CD14-positive monocyte (primary cell): ENCODE results near the gene GCNA. TPM values are rescaled to one million over a fixed set of nuclear protein-coding genes. Genes with fewer than 3 reads are reported as not detected.

ENCODE experiments used
- DNase-seq, 3 donors: peaks; one replicate each; pipeline ENCODE4 v3.0.0-alpha.2; 2011 to 2022
- H2AFZ ChIP-seq: 2 replicates; pipeline ENCODE4 v1.6.0; 2012; ENCODE audit warnings: mild to moderate bottlenecking, low read depth, low read length, inconsistent platforms; ENCODE audit not compliant: insufficient read depth, poor library complexity, severe bottlenecking
- H3K27ac ChIP-seq, 2 donors: 1 replicate in 1 of 2; 2 replicates in 1 of 2; pipeline ENCODE4 v1.5.1; 2012 to 2013; ENCODE audit warnings: low read length in 2 of 2, control low read depth in 1 of 2, inconsistent platforms in 1 of 2, low read depth in 1 of 2, mild to moderate bottlenecking in 1 of 2
- H3K27me3 ChIP-seq, 2 donors: one replicate each; pipeline versions ENCODE4 v1.6.0 to v1.6.1; 2011 to 2013; ENCODE audit warnings: low read length in 2 of 2; ENCODE audit not compliant: control insufficient read depth in 2 of 2, insufficient read depth in 2 of 2
- H3K36me3 ChIP-seq, 2 donors: replicated peaks in 1 of 2; 1 replicate in 1 of 2; 2 replicates in 1 of 2; pipeline versions ENCODE4 v1.5.1 to v1.6.1; 2012 to 2013; ENCODE audit warnings: low read length in 2 of 2, control low read depth in 1 of 2, inconsistent platforms in 1 of 2, mild to moderate bottlenecking in 1 of 2; ENCODE audit not compliant: insufficient read depth in 2 of 2, control insufficient read depth in 1 of 2
- H3K4me1 ChIP-seq, 2 donors: 1 replicate in 1 of 2; 2 replicates in 1 of 2; pipeline versions ENCODE4 v1.5.1 to v1.6.1; 2012 to 2013; ENCODE audit warnings: low read length in 2 of 2, control low read depth in 1 of 2, inconsistent platforms in 1 of 2, mild to moderate bottlenecking in 1 of 2, moderate library complexity in 1 of 2; ENCODE audit not compliant: insufficient read depth in 2 of 2, control insufficient read depth in 1 of 2
- H3K4me2 ChIP-seq: replicated peaks from 2 replicates; pipeline ENCODE3; 2012; ENCODE audit warnings: low read length, moderate library complexity, mild to moderate bottlenecking; ENCODE audit not compliant: poor library complexity, severe bottlenecking; ENCODE audit errors: extremely low read depth
- H3K4me3 ChIP-seq, 3 experiments: fragments of 200-600 bp in 1 of 3; sonication (generic) in 1 of 3; replicated peaks in 1 of 3; 1 replicate in 2 of 3; 2 replicates in 1 of 3; pipeline ENCODE4 v1.5.1; 2011 to 2013; ENCODE audit warnings: low read length in 3 of 3, mild to moderate bottlenecking in 3 of 3, control low read depth in 2 of 3, low read depth in 2 of 3, inconsistent platforms in 1 of 3, moderate library complexity in 1 of 3
- H3K79me2 ChIP-seq: 2 replicates; pipeline ENCODE4 v1.6.0; 2012; ENCODE audit warnings: mild to moderate bottlenecking, control low read depth, inconsistent platforms, low read length, moderate library complexity; ENCODE audit not compliant: insufficient read depth
- H3K9ac ChIP-seq: 2 replicates; pipeline ENCODE4 v1.6.0; 2017; ENCODE audit warnings: low read length, mild to moderate bottlenecking; ENCODE audit not compliant: insufficient read depth, poor library complexity, severe bottlenecking
- H3K9me3 ChIP-seq, 2 donors: replicated peaks in 1 of 2; 1 replicate in 1 of 2; 2 replicates in 1 of 2; pipeline versions ENCODE4 v1.5.1 to v1.6.1; 2012 to 2013; ENCODE audit warnings: low read length in 2 of 2, control low read depth in 1 of 2; ENCODE audit not compliant: control insufficient read depth in 1 of 2, insufficient read depth in 1 of 2
- H4K20me1 ChIP-seq: 2 replicates; pipeline ENCODE4 v1.6.0; 2012; ENCODE audit warnings: mild to moderate bottlenecking, low read length, control low read depth, moderate library complexity; ENCODE audit not compliant: insufficient read depth
- H3K27ac Mint-ChIP-seq, 7 donors: one replicate each; pipeline ENCODE4 v1.8.0; 2020; ENCODE audit warnings: mild to moderate bottlenecking in 7 of 7, mixed read lengths in 7 of 7, moderate library complexity in 6 of 7, inconsistent platforms in 2 of 7
- H3K27me3 Mint-ChIP-seq, 3 donors: one replicate each; pipeline ENCODE4 v1.8.0; 2021 to 2022; ENCODE audit warnings: low read depth in 3 of 3, mild to moderate bottlenecking in 3 of 3, mixed read lengths in 3 of 3, moderate library complexity in 3 of 3, inconsistent platforms in 1 of 3
- H3K36me3 Mint-ChIP-seq, 2 donors: one replicate each; pipeline ENCODE4 v1.8.0; 2020; ENCODE audit warnings: mixed read lengths in 2 of 2, inconsistent platforms in 1 of 2, mild to moderate bottlenecking in 1 of 2
- H3K4me1 Mint-ChIP-seq: one replicate; pipeline ENCODE4 v1.8.0; 2020; ENCODE audit warnings: mild to moderate bottlenecking, mixed read lengths
- H3K4me3 Mint-ChIP-seq, 2 donors: one replicate each; pipeline ENCODE4 v1.8.0; 2020; ENCODE audit warnings: mild to moderate bottlenecking in 2 of 2, mixed read lengths in 2 of 2, moderate library complexity in 1 of 2
- H3K9me3 Mint-ChIP-seq, 7 donors: one replicate each; pipeline ENCODE4 v1.8.0; 2020 to 2022; ENCODE audit warnings: mixed read lengths in 7 of 7, mild to moderate bottlenecking in 6 of 7, moderate library complexity in 6 of 7, inconsistent platforms in 2 of 7
- WGBS: methylation state at CpG from one replicate; pipeline ENCODE4 v1.1.5; 2013; ENCODE audit warnings: missing lambda C conversion rate; ENCODE audit not compliant: insufficient coverage; 5-methylcytosine and 5-hydroxymethylcytosine counted together
- intact Hi-C, 2 donors: fragments of 100-400 bp; cut with micrococcal nuclease; formaldehyde crosslinking; loops; one replicate each; pipeline versions ENCODE4 v1.15.0 to v1.15.1; 2023
- polyA plus RNA-seq, 3 donors: library from polyadenylated mRNA; depleted of rRNA in 1 of 3; unstranded in 2 of 3; stranded (reverse) in 1 of 3; fragments of 300-500 nt in 2 of 3; fragments of >200 nt in 1 of 3; fragmentation: Illumina TruSeq in 2 of 3; gene quantifications; 1 replicate in 2 of 3; 2 replicates in 1 of 3; pipeline ENCODE4 v1.2.3, GENCODE V29; 2012 to 2021
- TF ChIP-seq, protein P1 (sequence below): fragments of 200-600 bp; IDR thresholded peaks from one replicate; pipeline ENCODE4 v1.8.0; 2022; ENCODE audit warnings: antibody characterized with exemption, mild to moderate bottlenecking

The GCNA gene
- polyA plus RNA-seq, 3 donors = 0.26 to 4.7 (median 0.27) TPM

DNA sequence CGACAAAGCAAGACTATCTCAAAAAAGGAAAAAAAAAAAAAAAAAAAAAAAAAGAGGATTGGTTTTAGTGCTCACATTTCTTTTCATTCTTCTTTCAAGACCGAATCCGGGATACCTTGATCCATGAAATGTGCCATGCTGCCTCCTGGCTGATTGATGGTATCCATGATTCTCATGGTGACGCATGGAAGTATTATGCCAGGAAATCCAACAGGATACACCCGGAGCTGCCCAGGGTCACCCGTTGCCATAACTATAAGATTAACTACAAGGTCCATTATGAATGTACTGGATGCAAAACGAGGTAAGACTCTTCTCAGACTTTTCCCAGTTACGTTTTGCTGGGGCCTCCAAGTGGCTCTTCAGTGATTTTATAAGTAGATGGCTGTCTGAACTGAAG lies 34.0 kb downstream of the GCNA start:
- Histone ChIP-seq H3K4me2 (no peak overlapping the region), H3K9ac (no peak overlapping the region), H3K27ac (no peak overlapping the region), H3K36me3 (peaks cover 39 to 64% of the 10 kb centered on the region in 2 donors), H3K9me3 (no peaks in the 10 kb centered on the region), H3K4me3 (no peak overlapping the region), H4K20me1 (no peaks in the 10 kb centered on the region), H3K4me1 (no peaks in the 10 kb centered on the region), H3K79me2 (no peaks in the 10 kb centered on the region), H2AFZ (no peak overlapping the region), H3K27me3 (no peaks in the 10 kb centered on the region)
- TF ChIP-seq, protein P1, sequence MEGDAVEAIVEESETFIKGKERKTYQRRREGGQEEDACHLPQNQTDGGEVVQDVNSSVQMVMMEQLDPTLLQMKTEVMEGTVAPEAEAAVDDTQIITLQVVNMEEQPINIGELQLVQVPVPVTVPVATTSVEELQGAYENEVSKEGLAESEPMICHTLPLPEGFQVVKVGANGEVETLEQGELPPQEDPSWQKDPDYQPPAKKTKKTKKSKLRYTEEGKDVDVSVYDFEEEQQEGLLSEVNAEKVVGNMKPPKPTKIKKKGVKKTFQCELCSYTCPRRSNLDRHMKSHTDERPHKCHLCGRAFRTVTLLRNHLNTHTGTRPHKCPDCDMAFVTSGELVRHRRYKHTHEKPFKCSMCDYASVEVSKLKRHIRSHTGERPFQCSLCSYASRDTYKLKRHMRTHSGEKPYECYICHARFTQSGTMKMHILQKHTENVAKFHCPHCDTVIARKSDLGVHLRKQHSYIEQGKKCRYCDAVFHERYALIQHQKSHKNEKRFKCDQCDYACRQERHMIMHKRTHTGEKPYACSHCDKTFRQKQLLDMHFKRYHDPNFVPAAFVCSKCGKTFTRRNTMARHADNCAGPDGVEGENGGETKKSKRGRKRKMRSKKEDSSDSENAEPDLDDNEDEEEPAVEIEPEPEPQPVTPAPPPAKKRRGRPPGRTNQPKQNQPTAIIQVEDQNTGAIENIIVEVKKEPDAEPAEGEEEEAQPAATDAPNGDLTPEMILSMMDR = no peak
- WGBS = no CpG with 5 or more reads among the region's 8 CpGs
- Mint-ChIP-seq H3K27ac (peak overlapping the region in 1 of 7 donors; percentile 46), H3K36me3 (peaks cover 68 to 69% of the 10 kb centered on the region in 2 donors), H3K4me3 (no peak overlapping the region), H3K27me3 (peaks cover 0 to 7% (median 2%) of the 10 kb centered on the region in 3 donors), H3K9me3 (no peaks in the 10 kb centered on the region), H3K4me1 (no peaks in the 10 kb centered on the region)
- intact Hi-C loops = no loop called here
- no peak for DNase-seq

DNA sequence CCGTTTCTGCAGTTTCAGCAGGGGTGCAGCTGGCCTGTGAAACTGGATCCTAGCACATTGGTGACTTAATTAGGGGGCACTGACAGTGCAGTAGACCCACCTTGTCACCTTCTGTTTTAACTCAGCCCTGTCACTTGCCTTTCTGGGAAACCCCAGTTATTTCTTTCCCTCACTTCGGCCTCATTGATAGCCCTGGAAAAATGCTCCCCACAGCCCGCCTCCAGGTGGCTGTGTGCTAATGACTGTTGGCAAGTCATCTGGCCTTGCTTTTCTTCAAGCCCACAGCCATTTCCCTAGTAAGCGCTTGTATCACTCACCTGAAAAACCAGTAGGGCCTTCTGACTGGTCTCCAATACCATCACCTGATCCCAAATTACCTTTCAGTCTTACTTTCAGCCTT lies 36.8 kb downstream of the GCNA start:
- Mint-ChIP-seq H3K9me3 (peaks cover 0 to under 1% (median 0%) of the 10 kb centered on the region in 7 donors), H3K27ac (no peak overlapping the region), H3K4me3 (no peak overlapping the region), H3K36me3 (peaks cover 41 to 44% of the 10 kb centered on the region in 2 donors), H3K27me3 (peaks cover 0 to 3% (median 2%) of the 10 kb centered on the region in 3 donors), H3K4me1 (peaks cover 16% of the 10 kb centered on the region)
- H2AFZ ChIP-seq = no peak overlapping the region
- TF ChIP-seq, protein P1 = no peak
- peaks cover 12 to 14% of the 10 kb centered on the region in 2 donors for H3K4me1 ChIP-seq
- H3K27me3 ChIP-seq = no peaks in the 10 kb centered on the region
- H3K27ac ChIP-seq = no peak overlapping the region
- H3K4me3 ChIP-seq = no peak overlapping the region
- H3K36me3 ChIP-seq = peaks cover 18 to 39% of the 10 kb centered on the region in 2 donors
- H3K9ac ChIP-seq = no peak overlapping the region
- H3K79me2 ChIP-seq = no peaks in the 10 kb centered on the region
- DNase-seq = no peak
- no peak overlapping the region for H3K4me2 ChIP-seq
- intact Hi-C loops = no loop called here
- no peaks in the 10 kb centered on the region for H3K9me3 ChIP-seq
- WGBS = 100% methylated on average over 1 of the region's 4 CpGs
- no peaks in the 10 kb centered on the region for H4K20me1 ChIP-seq
